ENCODE results near the gene XXYLT1.

XXYLT1 gene

DNA sequence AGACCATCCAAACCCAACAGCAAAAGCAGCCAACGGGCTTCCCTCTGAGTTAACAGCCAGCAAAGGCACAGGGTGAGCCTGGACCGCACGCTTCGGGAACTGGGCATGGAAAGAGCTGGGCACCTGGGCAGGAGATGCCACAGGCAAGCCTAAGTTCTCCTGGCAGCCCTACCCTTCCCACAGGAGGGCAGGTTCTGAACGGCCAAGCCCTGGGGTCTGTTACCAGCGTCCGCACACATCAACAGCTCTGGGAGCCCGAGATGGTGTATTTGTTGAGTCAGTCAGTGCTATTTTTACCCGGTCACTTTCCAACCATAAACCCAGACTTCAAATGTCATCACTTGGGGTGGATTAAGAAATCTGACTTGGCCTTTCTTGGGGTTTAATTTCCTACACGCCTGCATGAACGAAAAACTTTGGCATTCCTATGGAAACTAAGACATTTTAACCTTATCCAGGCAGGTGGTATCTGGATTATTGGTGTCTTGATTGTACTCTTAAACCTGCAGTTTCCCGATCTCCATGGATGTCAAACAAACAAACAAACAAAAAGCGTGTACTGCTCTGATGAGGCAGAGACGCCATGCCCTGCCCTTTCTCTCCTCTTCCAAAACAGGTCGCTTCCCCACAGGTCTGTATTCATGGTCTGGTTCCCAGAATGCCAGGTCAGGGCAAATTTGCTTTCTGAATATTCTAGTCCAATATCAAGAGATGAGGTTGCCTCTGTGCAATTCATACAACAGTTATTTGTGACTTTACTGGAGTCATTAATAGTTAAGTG lies 99.7 kb downstream of the XXYLT1 start:
- Histone ChIP-seq H3K9me3 (ENCODE audit: severe bottlenecking) (no peaks in the 10 kb centered on the region), H3K36me3 (no peaks in the 10 kb centered on the region), H3K27ac (no peak overlapping the region), H3K27me3 (ENCODE audit: insufficient read depth, low read depth, severe bottlenecking) (no peaks in the 10 kb centered on the region), H3K4me3 (ENCODE audit: low read depth, low read length) (no peak overlapping the region)
- TF ChIP-seq, protein P1, sequence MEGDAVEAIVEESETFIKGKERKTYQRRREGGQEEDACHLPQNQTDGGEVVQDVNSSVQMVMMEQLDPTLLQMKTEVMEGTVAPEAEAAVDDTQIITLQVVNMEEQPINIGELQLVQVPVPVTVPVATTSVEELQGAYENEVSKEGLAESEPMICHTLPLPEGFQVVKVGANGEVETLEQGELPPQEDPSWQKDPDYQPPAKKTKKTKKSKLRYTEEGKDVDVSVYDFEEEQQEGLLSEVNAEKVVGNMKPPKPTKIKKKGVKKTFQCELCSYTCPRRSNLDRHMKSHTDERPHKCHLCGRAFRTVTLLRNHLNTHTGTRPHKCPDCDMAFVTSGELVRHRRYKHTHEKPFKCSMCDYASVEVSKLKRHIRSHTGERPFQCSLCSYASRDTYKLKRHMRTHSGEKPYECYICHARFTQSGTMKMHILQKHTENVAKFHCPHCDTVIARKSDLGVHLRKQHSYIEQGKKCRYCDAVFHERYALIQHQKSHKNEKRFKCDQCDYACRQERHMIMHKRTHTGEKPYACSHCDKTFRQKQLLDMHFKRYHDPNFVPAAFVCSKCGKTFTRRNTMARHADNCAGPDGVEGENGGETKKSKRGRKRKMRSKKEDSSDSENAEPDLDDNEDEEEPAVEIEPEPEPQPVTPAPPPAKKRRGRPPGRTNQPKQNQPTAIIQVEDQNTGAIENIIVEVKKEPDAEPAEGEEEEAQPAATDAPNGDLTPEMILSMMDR (IDR thresholded peaks at IDR 0.05; ENCODE audit: low read depth, low read length) = no peak
- DNase-seq = no peak

DNA sequence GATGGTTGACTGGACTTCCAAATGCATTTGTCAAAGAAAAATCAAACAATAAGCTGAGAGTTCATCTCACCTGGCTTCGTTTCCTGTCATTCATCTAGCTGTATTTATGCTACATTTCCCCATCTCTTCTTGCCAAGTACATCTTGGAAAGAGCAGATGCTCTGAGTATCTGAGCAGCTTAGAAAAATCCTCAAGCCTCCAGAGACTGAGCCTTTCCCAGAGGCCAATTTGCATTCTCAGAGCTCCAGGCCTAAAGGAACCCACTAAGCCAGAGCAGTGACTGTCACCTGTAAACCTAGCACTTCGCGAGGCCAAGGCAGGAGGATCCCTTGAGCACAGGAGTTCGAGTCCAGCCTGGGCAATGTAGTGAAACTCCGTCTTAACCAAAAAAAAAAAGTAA lies 100.5 kb downstream of the XXYLT1 start:
- peak; percentile 16 for DNase-seq
- H3K9me3 ChIP-seq (ENCODE audit: severe bottlenecking) = no peaks in the 10 kb centered on the region
- no peaks in the 10 kb centered on the region for H3K27me3 ChIP-seq (ENCODE audit: insufficient read depth, low read depth, severe bottlenecking)
- H3K4me3 ChIP-seq (ENCODE audit: low read depth, low read length) = no peak overlapping the region
- no peaks in the 10 kb centered on the region for H3K36me3 ChIP-seq
- H3K27ac ChIP-seq = no peak overlapping the region
- TF ChIP-seq, protein P1 (IDR thresholded peaks at IDR 0.05; ENCODE audit: low read depth, low read length) = no peak

DNA sequence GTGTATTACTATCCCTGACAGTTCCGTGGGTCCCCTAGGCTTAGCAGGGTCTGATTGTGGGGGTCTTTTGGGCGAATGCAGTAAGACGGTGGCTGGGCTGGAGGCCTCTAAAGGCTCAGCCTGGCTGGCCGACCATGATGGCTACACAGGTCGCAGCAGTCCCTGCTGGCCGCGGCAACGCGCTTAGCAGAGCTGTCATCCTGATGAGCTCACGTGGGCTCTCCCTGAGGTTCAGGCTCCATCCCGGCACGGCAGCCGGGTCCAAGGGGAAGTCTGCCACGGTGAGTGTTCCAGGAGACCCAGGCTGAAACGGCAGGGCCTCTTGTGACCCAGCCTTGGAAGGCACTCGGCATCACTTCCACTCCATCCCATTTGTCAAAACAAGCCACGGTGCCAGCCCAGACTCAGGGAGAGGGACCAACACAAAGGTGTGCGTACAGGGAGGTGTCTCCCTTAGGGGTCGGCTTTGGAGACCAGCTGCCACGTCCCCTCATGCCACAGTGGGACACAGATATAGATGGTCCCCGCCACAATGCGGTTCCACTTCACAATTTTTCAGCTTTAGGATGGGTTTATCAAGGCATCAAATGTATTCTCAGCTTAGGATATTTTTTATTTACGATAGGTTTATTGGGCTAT lies 101.8 kb downstream of the XXYLT1 start:
- Histone ChIP-seq H3K4me3 (ENCODE audit: low read depth, low read length) (no peak overlapping the region), H3K27ac (no peak overlapping the region), H3K9me3 (ENCODE audit: severe bottlenecking) (no peaks in the 10 kb centered on the region), H3K36me3 (no peaks in the 10 kb centered on the region), H3K27me3 (ENCODE audit: insufficient read depth, low read depth, severe bottlenecking) (no peaks in the 10 kb centered on the region)
- TF ChIP-seq, protein P1 (IDR thresholded peaks at IDR 0.05; ENCODE audit: low read depth, low read length) = no peak
- DNase-seq = no peak

DNA sequence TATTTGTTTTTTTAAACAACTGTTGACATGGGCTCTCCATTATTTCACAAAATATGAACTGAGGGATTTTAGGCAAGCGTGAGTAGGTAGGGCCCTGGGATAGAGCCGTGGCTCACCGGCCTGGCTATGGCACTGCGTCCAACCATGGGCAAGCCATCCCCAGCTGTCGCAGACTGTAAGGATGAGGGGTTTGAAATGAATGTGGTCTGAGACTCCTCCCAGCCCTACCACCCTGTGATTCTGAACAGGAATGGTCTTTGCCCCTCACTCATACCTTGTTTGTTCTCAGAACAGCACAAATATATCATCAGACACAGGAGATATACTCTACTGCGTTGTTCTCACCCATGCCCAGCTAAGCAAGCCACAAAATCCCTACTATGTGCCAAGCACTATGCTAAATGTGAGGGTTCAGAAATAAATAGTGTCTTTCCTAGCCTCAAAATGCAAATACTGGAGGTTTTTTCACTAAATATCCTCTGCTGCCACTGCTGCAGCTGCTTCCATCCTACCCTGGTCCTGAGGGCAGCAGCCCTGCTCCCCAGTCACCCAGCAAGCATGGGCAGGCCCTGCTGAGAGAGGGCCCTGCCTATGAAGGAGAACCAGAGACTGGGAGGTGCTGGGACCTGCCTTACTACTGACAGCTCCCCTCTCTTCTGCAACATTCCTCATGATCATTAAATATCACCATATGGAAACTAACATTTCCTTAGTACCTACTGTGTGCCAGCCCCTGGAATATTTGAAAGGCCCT lies 102.8 kb downstream of the XXYLT1 start:
- Histone ChIP-seq H3K27ac (no peak overlapping the region), H3K27me3 (ENCODE audit: insufficient read depth, low read depth, severe bottlenecking) (no peaks in the 10 kb centered on the region), H3K36me3 (no peaks in the 10 kb centered on the region), H3K4me3 (ENCODE audit: low read depth, low read length) (no peak overlapping the region), H3K9me3 (ENCODE audit: severe bottlenecking) (no peaks in the 10 kb centered on the region)
- no peak for DNase-seq
- TF ChIP-seq, protein P1 (IDR thresholded peaks at IDR 0.05; ENCODE audit: low read depth, low read length) = no peak

DNA sequence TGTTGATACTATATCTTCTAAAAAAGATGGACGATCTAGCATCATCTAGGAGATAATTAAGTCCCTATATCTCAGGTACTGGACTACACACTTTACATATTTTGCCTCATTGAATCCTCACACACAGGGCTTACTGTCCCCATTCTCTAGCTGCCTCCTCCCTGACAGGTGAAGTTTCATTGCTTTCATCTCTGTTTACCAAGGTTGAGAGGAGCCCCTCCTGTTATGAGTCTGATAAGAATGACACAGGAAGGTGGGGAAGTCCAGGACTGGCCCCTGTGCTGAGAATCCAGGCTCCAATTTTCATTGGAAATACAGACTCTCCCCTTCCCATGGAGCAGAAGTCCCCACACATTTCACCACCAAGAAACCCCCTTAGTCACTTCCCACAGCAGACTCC lies 105.2 kb downstream of the XXYLT1 start:
- DNase-seq = no peak
- TF ChIP-seq, protein P1 (IDR thresholded peaks at IDR 0.05; ENCODE audit: low read depth, low read length) = no peak
- H3K27me3 ChIP-seq (ENCODE audit: insufficient read depth, low read depth, severe bottlenecking) = no peaks in the 10 kb centered on the region
- H3K27ac ChIP-seq = no peak overlapping the region
- H3K4me3 ChIP-seq (ENCODE audit: low read depth, low read length) = no peak overlapping the region
- no peaks in the 10 kb centered on the region for H3K36me3 ChIP-seq
- H3K9me3 ChIP-seq (ENCODE audit: severe bottlenecking) = no peaks in the 10 kb centered on the region
